ENCODE results near the gene CENPF.
A peak's percentile ranks its signal among the peaks of the same experiment; 100 is the strongest.
"Not testable (repeated sequence)": the region's sequence is repeated elsewhere in the genome, so short reads cannot be mapped to it uniquely, and the experiment has no call there.

The CENPF gene

DNA sequence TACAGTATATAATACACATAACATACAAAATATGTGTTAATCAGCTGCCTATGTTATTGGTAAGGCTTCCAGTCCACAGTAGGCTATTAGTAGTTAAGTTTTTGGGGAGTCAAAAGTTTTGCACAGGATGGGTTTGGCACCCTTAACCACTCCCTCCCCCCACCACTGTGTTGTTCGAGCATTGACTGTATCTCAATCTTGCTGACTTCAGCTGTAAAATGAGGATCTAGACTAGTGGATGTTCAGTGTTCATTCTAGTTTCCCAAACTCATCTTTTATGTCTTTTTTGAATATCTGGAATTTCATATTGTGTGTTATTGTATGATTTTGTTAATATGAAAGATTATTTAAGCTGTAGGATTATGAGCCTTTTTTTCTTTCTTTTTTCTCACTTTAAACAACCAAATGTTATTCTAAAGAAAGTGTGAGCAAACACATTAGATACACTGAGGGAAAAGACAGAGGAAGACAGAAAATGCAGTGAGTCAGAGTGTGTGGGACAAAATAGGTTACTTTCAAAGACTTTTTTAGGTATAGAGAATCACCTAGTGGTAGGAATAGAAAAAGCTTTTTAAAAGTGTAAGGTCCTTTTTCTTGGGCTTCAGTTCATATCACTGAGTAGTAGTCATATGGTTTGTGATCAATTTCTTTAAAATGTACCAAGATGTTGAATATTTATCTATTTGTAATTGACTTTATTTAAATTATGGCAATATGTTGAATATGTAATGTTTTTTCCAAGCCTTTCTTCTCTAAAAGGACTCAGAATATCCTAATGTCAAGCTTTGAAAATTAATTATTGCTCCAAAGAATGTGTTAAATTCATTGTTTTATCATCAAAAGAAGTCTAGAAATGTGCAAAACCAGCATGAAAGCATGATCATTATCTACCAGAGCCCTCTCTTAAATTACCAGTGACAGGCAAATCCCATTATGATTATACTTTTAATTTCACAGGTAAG lies 17.9 kb upstream of the CENPF start:
- no peak overlapping the region for H3K4me3 ChIP-seq (ENCODE audit: low read length)
- TF ChIP-seq, protein P1, sequence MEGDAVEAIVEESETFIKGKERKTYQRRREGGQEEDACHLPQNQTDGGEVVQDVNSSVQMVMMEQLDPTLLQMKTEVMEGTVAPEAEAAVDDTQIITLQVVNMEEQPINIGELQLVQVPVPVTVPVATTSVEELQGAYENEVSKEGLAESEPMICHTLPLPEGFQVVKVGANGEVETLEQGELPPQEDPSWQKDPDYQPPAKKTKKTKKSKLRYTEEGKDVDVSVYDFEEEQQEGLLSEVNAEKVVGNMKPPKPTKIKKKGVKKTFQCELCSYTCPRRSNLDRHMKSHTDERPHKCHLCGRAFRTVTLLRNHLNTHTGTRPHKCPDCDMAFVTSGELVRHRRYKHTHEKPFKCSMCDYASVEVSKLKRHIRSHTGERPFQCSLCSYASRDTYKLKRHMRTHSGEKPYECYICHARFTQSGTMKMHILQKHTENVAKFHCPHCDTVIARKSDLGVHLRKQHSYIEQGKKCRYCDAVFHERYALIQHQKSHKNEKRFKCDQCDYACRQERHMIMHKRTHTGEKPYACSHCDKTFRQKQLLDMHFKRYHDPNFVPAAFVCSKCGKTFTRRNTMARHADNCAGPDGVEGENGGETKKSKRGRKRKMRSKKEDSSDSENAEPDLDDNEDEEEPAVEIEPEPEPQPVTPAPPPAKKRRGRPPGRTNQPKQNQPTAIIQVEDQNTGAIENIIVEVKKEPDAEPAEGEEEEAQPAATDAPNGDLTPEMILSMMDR (conservative IDR thresholded peaks at IDR 0.05; ENCODE audit: low read length), result peak; percentile 92
- DNase-seq (ENCODE audit: low read depth), result peak; percentile 69

DNA sequence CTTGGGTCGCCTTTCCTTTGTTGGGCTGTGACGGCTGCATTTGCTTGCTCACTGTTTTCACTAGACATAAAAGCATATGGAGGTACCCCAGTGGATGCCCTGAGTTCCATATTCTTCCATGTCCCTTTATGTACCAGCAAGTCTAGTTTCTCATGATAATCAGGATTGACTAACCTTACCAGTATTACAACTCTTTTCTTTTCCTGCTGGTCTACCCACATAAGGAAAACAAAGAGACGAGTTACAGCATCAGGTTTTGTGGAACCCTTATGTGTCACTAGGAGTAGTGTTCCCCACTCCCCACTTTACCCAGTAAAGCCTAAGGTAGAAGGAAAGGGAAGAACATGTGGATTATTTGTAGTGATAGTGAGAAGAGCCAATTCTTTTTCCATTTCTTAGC lies 16.4 kb upstream of the CENPF start:
- TF ChIP-seq, protein P1 (conservative IDR thresholded peaks at IDR 0.05; ENCODE audit: low read length), result no peak
- no peak for DNase-seq (ENCODE audit: low read depth)
- H3K4me3 ChIP-seq (ENCODE audit: low read length), result no peak overlapping the region

DNA sequence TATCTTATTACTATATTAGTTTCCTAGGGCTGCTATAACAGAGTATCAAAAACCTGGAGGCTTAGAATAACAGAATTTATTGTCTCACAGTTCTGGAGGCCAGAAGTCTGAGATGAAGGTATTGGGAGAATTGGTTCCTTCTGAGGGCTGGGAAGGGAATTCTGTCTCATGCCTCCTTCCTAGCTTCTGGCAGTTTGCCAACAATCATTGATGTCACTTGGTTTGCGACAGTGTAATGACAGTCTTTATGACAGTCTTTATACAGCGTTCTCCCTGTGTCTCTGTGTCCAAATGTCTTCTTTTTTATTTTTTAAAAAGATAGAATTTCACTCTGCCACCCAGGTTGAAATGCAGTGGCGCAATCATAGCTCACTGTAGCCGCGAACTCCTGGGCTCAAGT lies 15.8 kb upstream of the CENPF start:
- TF ChIP-seq, protein P1 (conservative IDR thresholded peaks at IDR 0.05; ENCODE audit: low read length), result no peak
- no peak overlapping the region for H3K4me3 ChIP-seq (ENCODE audit: low read length)
- no peak for DNase-seq (ENCODE audit: low read depth)

DNA sequence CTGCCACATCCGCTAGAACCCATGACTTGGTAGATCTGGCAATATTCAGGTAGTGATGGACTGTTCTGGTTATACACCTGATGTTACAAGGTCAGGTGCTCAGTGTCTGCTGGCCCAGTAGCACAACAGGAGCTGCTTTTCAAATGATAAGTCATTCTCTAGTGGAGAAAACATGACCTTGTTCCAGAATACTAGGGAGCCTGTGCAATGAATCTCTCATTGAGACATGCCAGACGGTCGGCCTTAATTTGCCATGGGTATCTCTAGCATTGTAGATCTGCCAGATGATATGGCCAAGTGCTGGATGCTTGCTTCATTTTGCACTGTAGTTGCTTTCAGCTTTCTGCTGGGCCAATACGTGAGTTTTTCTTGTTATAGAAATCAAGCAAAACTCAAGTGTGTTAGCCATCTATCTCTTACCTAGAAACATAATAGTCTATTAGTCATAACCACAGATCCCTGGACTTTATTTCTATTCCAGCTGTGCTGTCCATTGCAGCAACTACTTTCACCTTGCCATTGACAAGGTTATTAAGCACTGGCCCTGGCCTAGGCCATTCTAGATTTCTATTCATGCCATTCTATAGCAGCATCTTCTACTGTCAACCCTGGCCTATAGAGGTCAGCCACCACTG lies 13.9 kb upstream of the CENPF start:
- H3K4me3 ChIP-seq (ENCODE audit: low read length), result no peak overlapping the region
- no peak for DNase-seq (ENCODE audit: low read depth)
- TF ChIP-seq, protein P1 (conservative IDR thresholded peaks at IDR 0.05; ENCODE audit: low read length), result no peak

DNA sequence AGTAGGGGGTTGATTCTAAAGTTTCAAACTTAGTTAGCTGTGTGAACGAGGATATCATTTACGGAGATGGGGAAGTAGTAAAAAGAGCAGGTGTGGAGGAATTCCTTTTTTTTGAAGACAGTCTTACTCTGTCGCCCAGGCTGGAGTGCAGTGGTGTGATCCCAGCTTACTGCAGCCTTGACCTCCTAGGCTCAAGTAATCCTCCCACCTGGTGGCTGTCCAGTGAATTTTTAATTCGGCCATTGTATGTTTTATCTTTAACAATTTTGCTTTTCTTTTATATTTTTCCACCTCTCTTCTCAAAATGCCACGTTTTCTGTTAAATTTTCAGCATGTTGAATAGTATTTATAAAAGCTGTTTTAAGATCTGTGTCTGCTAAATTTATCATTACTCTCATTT lies 12.3 kb upstream of the CENPF start:
- H3K4me3 ChIP-seq (ENCODE audit: low read length), result no peak overlapping the region
- TF ChIP-seq, protein P1 (conservative IDR thresholded peaks at IDR 0.05; ENCODE audit: low read length), result no peak
- no peak for DNase-seq (ENCODE audit: low read depth)

DNA sequence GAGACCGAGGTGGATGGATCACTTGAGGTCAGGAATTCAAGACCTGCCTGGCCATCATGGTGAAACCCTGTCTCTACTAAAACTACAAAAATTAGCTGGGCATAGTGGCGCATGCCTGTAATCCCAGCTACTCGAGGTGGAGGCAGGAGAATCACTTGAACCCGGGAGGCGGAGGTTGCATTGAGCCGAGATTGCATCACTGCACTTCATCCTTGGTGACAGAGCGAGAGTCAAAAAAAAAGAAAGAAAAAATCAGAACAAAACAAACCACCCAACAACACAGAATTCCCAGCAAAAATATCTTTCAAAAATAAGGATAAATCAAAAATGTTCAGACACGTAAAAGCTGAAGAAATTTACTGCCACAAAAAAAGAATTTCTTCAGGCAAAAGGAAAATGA lies 11.1 kb upstream of the CENPF start:
- not testable (repeated sequence) for DNase-seq (ENCODE audit: low read depth)

DNA sequence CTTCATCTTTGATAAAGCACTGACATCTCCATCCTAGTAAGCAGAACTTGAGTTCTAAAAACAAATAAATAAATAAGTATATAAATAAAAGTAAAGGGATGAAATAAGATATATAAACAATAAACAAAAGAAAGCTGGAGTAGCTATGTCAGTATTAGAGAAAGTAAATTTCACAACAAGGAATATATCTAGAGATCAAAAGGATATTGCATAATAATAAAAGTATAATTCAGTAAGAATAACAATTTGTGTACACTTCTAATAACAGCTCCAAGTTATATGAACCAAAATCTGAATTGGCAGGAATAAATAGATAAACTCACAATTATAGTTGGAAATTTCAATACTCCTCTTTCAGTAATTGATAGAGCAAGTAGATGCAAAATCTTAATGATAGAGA lies 9.8 kb upstream of the CENPF start:
- no peak for DNase-seq (ENCODE audit: low read depth)
- H3K4me3 ChIP-seq (ENCODE audit: low read length), result no peak overlapping the region
- TF ChIP-seq, protein P1 (conservative IDR thresholded peaks at IDR 0.05; ENCODE audit: low read length), result no peak

More for the DNA sequence above, 11.1 kb upstream of the CENPF start:
- H3K4me3 ChIP-seq (ENCODE audit: low read length), result not testable (repeated sequence)
